IMR-90 (cell line): ENCODE data around the gene CD248.

Source experiments
- BHLHE40 ChIP-seq: fragments of 150-350 bp; IDR thresholded peaks from 2 replicates; pipeline ENCODE4 v1.6.1; 2016; ENCODE audit warnings: mild to moderate bottlenecking, low read depth, low read length
- CEBPB ChIP-seq: IDR thresholded peaks from 2 replicates; pipeline ENCODE4 v1.6.1; 2012; ENCODE audit warnings: low read depth, low read length, improper control_type of control experiment
- FOS ChIP-seq: fragments of 150-350 bp; IDR thresholded peaks from 2 replicates; pipeline ENCODE4 v1.6.1; 2016; ENCODE audit warnings: low read depth, low read length
- MAZ ChIP-seq: IDR thresholded peaks from 2 replicates; pipeline ENCODE4 v1.6.1; 2012; ENCODE audit warnings: low read depth, mild to moderate bottlenecking, low read length, improper control_type of control experiment, moderate library complexity, borderline replicate concordance
- MXI1 ChIP-seq: IDR thresholded peaks from 2 replicates; pipeline ENCODE4 v1.6.1; 2012; ENCODE audit warnings: low read depth, mild to moderate bottlenecking, low read length, moderate library complexity, borderline replicate concordance
- NFE2L2 ChIP-seq: fragments of 150-350 bp; IDR thresholded peaks from 2 replicates; pipeline ENCODE4 v1.6.1; 2016; ENCODE audit warnings: low read depth, mild to moderate bottlenecking, low read length
- POLR2A ChIP-seq: IDR thresholded peaks from 2 replicates; pipeline ENCODE4 v1.6.1; 2012; ENCODE audit warnings: mild to moderate bottlenecking, low read depth, low read length
- RCOR1 ChIP-seq: IDR thresholded peaks from 2 replicates; pipeline ENCODE4 v1.6.1; 2012; ENCODE audit warnings: mild to moderate bottlenecking, low read length, improper control_type of control experiment; ENCODE audit not compliant: insufficient replicate concordance
- RFX5 ChIP-seq: IDR thresholded peaks from 2 replicates; pipeline ENCODE4 v1.8.0; 2012; ENCODE audit warnings: low read depth, mild to moderate bottlenecking, low read length, moderate library complexity
- USF2 ChIP-seq: fragments of 150-350 bp; IDR thresholded peaks from 2 replicates; pipeline ENCODE4 v1.6.1; 2017; ENCODE audit warnings: mild to moderate bottlenecking, antibody characterized with exemption, low read length, low read depth
- TF ChIP-seq, protein P1 (sequence below): conservative IDR thresholded peaks from 2 replicates; pipeline ENCODE4 v1.5.1; 2012; ENCODE audit warnings: mild to moderate bottlenecking, low read depth, low read length, improper control_type of control experiment

DNA sequence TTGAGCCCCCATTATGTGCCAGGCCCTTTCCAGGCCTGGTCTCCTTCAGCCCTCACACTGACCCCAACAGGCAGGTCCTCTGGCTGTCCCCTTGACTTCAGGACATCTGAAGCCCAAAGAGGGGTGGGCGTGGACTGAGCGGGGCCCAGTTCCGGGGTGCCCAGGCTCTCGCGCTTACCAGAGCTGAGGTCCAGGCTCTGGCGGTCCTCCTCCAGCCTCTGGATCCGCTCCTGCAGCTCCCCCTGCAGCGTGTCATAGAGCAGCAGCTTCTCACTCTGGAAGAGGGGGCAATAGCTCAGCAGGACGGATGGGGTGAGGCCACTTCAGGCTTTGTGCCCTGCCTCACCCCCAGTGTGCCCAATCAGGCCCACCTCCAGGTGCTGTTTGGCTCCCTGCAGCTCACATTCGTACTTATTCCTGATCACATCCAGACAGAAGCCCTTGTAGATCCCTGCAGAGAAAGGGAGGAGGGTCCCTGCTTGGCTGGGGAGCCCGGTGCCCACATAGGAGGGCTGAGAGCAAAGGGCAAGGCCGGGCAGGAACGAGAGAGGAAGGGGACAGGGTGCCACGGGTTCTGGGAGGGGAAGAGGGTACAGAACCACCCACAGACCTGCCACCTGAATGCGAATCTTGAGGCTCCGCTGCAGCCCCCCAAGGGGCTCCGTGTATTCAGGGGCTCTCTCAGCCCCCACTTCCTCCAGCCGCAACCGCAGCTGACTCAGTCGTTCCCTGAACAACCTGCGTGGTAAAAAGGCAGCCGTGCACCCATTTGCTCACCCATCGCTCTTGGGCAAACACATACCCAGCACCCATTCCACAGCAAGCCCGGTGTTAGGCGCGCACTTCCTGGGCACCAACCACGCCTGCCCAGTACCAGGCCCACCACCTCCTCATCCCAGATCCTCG is 24.0 kb upstream of the CD248 start:
- TF ChIP-seq POLR2A (no peak), BHLHE40 (no peak), RCOR1 (no peak), USF2 (no peak), RFX5 (no peak), MAZ (no peak), FOS (no peak), MXI1 (no peak), NFE2L2 (no peak), CEBPB (no peak)
- TF ChIP-seq, protein P1, sequence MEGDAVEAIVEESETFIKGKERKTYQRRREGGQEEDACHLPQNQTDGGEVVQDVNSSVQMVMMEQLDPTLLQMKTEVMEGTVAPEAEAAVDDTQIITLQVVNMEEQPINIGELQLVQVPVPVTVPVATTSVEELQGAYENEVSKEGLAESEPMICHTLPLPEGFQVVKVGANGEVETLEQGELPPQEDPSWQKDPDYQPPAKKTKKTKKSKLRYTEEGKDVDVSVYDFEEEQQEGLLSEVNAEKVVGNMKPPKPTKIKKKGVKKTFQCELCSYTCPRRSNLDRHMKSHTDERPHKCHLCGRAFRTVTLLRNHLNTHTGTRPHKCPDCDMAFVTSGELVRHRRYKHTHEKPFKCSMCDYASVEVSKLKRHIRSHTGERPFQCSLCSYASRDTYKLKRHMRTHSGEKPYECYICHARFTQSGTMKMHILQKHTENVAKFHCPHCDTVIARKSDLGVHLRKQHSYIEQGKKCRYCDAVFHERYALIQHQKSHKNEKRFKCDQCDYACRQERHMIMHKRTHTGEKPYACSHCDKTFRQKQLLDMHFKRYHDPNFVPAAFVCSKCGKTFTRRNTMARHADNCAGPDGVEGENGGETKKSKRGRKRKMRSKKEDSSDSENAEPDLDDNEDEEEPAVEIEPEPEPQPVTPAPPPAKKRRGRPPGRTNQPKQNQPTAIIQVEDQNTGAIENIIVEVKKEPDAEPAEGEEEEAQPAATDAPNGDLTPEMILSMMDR = no peak
